NCI-H510A (cell line): ENCODE data around the gene APBA2.
"Not testable (repeated sequence)": the region's sequence is repeated elsewhere in the genome, so short reads cannot be mapped to it uniquely, and the experiment has no call there.

Experiments used
- DNase-seq: peaks from one replicate; lab custom pipeline; 2025; lab: John Stamatoyannopoulos, UW

Gene APBA2

GRCh38 chr15:29087521-29088285 lies 201.9 kb downstream of the APBA2 start:
- no peak for DNase-seq

- no peak for DNase-seq
Measured at GRCh38 chr15:29088666-29089065, 202.9 kb downstream of the APBA2 start.

GRCh38 chr15:29089731-29090616 lies 204.2 kb downstream of the APBA2 start:
- DNase-seq, result no peak

GRCh38 chr15:29090617-29091466 lies 205.1 kb downstream of the APBA2 start:
- no peak for DNase-seq

- DNase-seq, result no peak
Measured at GRCh38 chr15:29091666-29092065, 205.9 kb downstream of the APBA2 start.

- no peak for DNase-seq
Measured at GRCh38 chr15:29092376-29093064, 206.7 kb downstream of the APBA2 start.

- DNase-seq, result no peak
Measured at GRCh38 chr15:29093065-29093435, 207.3 kb downstream of the APBA2 start.

- DNase-seq, result no peak
Measured at GRCh38 chr15:29093696-29094343, 208.0 kb downstream of the APBA2 start.

- peak; percentile 28 for DNase-seq
Measured at GRCh38 chr15:29094711-29095110, 208.9 kb downstream of the APBA2 start.

- no peak for DNase-seq
Measured at GRCh38 chr15:29095746-29096145, 210.0 kb downstream of the APBA2 start.

GRCh38 chr15:29097168-29097567 lies 211.4 kb downstream of the APBA2 start:
- DNase-seq, result no peak

GRCh38 chr15:29097971-29098370 lies 212.2 kb downstream of the APBA2 start:
- DNase-seq, result no peak

- no peak for DNase-seq
Measured at GRCh38 chr15:29098652-29099051, 212.9 kb downstream of the APBA2 start.

GRCh38 chr15:29099131-29099880 lies 213.5 kb downstream of the APBA2 start:
- DNase-seq, result no peak

- no peak for DNase-seq
Measured at GRCh38 chr15:29100486-29101000, 214.8 kb downstream of the APBA2 start.

GRCh38 chr15:29101491-29101890 lies 215.7 kb downstream of the APBA2 start:
- DNase-seq, result no peak

- DNase-seq, result not testable (repeated sequence)
Measured at GRCh38 chr15:29102173-29102794, 216.5 kb downstream of the APBA2 start.

- DNase-seq, result no peak
Measured at GRCh38 chr15:29102911-29103823, 217.4 kb downstream of the APBA2 start.
